Raji (cell line): ENCODE measurements around the gene DIPK1B.

ENCODE experiments used
- POLR2A ChIP-seq: IDR thresholded peaks from 2 replicates; pipeline ENCODE4 v1.6.1; 2011; ENCODE audit warnings: low read depth, low read length, control low read depth; ENCODE audit not compliant: insufficient read depth

The DIPK1B gene

DNA sequence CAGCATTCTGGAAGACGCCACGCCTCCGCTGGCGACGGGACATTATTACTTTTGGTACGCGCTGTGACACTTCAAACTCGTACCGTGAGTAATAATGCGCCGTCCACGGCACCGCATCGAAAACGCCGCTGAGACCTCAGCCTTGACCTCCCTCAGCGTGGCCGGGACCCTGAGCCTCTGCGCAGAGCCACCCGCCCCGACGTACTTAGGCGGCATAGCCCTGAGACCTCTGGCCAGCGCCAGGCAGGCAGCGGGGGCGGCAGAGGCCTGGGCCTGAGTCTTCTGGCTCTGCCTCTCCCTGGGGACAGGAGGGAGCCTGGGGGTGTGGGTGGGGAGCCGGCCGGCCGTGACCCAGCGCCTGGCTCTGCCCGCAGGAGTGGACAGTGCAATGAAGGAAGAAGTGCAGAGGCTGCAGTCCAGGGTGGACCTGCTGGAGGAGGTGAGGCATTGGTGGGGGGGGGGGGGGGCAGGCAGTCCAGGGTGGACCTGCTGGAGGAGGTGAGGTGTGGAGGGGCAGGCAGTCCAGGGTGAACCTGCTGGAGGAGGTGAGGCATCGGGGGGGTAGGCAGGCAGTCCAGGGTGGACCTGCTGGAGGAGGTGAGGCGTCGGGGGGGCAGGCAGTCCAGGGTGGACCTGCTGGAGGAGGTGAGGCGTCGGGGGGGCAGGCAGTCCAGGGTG is 41.7 kb upstream of the DIPK1B start:
- no peak for TF ChIP-seq POLR2A

- TF ChIP-seq POLR2A: no peak
These were observed 41.1 kb upstream of the DIPK1B start for GRCh38 chr9:136671254-136671614.

DNA sequence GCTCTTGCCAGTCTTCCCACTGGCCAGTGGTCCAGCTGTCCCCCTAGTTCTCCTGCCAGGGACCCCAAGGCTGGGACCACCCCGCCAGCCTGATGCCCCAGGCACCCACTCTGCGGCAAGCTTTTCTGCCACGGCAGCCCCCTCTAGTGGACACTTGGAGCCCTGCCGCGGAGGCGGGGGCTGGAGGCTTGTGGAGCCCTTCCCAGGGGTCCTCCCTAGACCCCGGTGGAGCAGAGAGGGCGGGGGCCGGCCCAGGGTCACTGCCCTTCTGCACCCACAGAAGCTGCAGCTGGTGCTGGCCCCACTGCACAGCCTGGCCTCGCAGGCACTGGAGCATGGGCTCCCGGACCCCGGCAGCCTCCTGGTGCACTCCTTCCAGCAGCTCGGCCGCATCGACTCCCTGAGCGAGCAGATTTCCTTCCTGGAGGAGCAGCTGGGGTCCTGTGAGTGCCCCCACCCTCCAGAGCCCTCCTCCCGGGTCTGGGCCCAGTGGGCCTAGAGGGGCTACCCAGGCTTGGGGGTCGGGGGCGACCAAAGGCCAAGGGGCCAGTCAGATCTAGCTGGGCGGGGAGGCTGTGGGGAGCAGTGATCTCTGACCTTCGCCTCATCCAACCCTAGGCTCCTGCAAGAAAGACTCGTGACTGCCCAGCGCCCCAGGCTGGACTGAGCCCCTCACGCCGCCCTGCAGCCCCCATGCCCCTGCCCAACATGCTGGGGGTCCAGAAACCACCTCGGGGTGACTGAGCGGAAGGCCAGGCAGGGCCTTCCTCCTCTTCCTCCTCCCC is 40.5 kb upstream of the DIPK1B start:
- TF ChIP-seq POLR2A: no peak

GRCh38 chr9:136672431-136673087 is 39.8 kb upstream of the DIPK1B start:
- no peak for TF ChIP-seq POLR2A

GRCh38 chr9:136673088-136673974 is 39.0 kb upstream of the DIPK1B start:
- no peak for TF ChIP-seq POLR2A

DNA sequence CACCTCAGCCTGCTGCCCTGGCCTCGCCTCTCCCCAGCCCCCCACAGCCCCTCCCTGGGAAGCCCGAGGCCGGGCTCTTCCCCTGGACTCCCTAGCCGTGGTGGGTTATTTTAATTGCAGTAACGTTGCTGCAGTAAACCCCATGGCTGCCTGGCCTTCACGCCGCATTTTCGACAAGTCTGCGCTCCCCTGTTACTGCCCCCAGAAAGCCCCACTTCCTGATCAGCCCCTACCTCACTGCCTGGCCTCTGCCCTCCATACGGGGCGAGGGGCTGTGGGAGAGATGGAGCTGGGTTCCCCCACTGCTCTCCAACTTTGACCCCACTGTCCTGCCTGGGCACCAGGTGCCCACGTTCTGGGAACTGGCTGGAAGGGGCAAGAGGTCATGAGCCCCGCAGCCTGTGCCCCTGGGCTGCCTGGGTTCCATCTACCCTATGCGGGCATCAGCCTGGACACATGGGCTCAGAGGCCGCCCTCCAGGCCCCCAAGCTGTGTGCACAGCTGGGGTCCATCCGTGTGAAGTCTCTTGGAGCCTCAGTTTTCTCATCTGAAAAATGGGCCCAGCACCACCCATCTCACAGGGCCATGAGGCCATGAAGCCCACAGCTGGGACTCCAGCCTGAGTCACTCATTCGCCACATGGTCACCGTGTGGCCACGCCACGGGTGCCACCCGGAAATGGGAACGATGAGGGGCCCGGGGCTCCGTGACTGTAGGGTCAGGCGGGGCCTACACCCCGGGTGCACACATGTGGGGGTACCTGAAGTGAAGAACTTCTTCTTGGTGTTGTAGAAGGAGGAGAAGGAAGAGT is 38.2 kb upstream of the DIPK1B start:
- no peak for TF ChIP-seq POLR2A

GRCh38 chr9:136674786-136675349 is 37.5 kb upstream of the DIPK1B start:
- TF ChIP-seq POLR2A: no peak

GRCh38 chr9:136675477-136676296 is 36.7 kb upstream of the DIPK1B start:
- TF ChIP-seq POLR2A: no peak

DNA sequence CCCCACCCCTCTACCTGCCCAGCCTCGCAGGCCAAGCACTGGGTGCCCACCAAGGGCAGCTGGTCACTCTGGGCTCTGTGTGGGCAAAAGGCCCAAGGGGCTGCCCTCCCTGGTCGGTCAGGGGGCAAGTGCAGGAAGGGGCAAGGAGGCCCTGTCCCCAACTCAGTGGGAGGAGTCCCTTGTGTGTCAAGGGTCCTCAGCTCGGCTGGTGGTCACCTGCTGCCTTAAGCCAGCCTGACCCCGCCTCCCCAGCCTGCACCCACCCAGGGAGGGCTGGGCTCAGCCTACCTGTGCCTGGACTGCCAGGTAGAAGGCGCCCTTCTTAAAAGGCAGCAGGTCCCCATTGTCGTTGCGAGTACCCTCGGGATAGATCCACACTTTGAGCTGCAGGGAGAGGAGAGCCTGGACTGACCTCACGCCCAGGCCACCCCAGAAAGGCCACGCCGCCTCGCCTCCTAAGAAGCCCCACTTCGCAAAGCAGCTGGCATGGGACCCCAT is 36.0 kb upstream of the DIPK1B start:
- TF ChIP-seq POLR2A: no peak

DNA sequence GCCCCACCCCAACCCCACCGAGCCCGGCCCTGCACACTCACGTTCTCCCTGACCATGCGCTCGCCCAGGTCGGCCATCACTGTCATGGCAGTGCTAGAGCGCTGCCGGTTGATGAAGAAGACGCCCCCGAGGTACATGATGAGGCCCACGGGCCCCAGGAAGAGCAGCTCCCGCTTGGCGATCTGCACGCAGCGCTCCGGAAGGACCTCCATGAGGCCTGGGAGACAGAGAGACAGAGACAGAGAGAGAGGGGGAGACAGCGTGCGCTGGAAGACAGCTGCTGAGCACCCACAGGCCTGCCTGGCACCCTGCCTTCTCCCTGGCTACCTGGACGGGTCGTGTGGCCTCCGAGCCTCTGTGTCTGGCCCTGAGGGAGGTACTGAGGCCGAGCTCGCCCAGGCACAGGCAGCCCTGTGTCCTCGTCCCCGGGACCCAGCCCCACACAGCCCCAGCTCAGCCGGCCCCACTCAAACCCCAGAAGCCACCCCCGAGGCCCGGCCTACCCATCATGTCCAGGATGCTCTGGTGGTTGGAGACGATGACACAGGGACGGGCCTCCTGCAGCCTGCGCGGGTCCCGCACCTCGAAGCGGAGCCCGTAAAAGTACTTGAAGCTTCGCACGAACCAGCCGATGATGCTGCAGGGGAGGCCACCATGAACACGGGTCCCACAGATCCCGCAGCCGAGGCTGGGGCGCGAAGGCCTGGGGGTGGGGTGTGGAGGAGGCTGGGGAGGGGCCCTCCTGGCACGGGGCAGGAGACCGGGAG is 35.3 kb upstream of the DIPK1B start:
- TF ChIP-seq POLR2A: no peak

DNA sequence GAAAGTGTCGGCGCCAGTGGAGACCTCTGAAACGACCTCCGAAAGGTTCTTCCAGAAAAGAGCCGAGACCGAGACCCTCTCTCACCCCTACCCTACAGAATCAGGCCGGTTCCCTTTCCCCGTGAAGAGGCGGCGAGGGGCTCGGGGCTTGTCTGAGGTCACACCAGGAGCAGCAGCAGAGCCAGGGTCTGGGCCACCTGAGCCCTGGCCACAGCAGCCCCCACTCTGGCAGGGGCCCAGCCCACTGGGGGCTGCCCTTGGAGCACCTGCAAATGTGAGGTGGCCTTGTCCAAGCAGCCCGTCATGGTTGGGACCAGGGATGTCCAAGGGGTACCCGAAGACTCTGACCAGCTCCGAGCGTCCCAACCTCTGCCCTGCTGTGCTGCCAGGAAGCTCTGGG is 34.3 kb upstream of the DIPK1B start:
- TF ChIP-seq POLR2A: no peak

GRCh38 chr9:136678624-136679023 is 33.7 kb upstream of the DIPK1B start:
- TF ChIP-seq POLR2A: no peak
